ENCODE measurements around the gene HS6ST3.

Gene HS6ST3

GRCh38 chr13:96381681-96382080 lies 291.8 kb downstream of the HS6ST3 start:
- Mint-ChIP-seq H3K4me1 (no peaks in the 10 kb centered on the region), H3K27ac (no peak overlapping the region)
- ATAC-seq, result no peak

GRCh38 chr13:96388598-96388997 lies 298.7 kb downstream of the HS6ST3 start:
- no peaks in the 10 kb centered on the region for H3K4me1 Mint-ChIP-seq
- no peak for ATAC-seq
- H3K9me3 Mint-ChIP-seq, result peaks cover 6% of the 10 kb centered on the region
- H3K4me3 Mint-ChIP-seq, result no peak overlapping the region
- no peaks in the 10 kb centered on the region for H3K36me3 Mint-ChIP-seq (ENCODE audit: low read depth)
- no peaks in the 10 kb centered on the region for H3K27me3 Mint-ChIP-seq
- no peak for DNase-seq
- H3K27ac Mint-ChIP-seq, result no peak overlapping the region

More at GRCh38 chr13:96381681-96382080, 291.8 kb downstream of the HS6ST3 start:
- Mint-ChIP-seq H3K4me3 (no peak overlapping the region), H3K27me3 (no peaks in the 10 kb centered on the region), H3K9me3 (peaks cover 10% of the 10 kb centered on the region), H3K36me3 (ENCODE audit: low read depth) (no peaks in the 10 kb centered on the region)
- no peak for DNase-seq

GRCh38 chr13:96391606-96392005 lies 301.7 kb downstream of the HS6ST3 start:
- H3K4me1 Mint-ChIP-seq, result no peaks in the 10 kb centered on the region
- H3K9me3 Mint-ChIP-seq, result peaks cover 8% of the 10 kb centered on the region
- ATAC-seq, result no peak
- H3K4me3 Mint-ChIP-seq, result no peak overlapping the region
- no peak overlapping the region for H3K27ac Mint-ChIP-seq
- H3K36me3 Mint-ChIP-seq (ENCODE audit: low read depth), result no peaks in the 10 kb centered on the region
- H3K27me3 Mint-ChIP-seq, result no peaks in the 10 kb centered on the region
- DNase-seq, result no peak

GRCh38 chr13:96397807-96398206 lies 307.9 kb downstream of the HS6ST3 start:
- Mint-ChIP-seq H3K9me3 (peaks cover 3% of the 10 kb centered on the region), H3K27ac (no peak overlapping the region), H3K4me3 (no peak overlapping the region), H3K27me3 (no peaks in the 10 kb centered on the region), H3K36me3 (ENCODE audit: low read depth) (no peaks in the 10 kb centered on the region), H3K4me1 (no peaks in the 10 kb centered on the region)
- ATAC-seq (no peak), DNase-seq (no peak)

- DNase-seq, result no peak
- no peaks in the 10 kb centered on the region for H3K27me3 Mint-ChIP-seq
- H3K36me3 Mint-ChIP-seq (ENCODE audit: low read depth), result no peaks in the 10 kb centered on the region
- no peak overlapping the region for H3K4me3 Mint-ChIP-seq
- ATAC-seq, result no peak
- peaks cover 3% of the 10 kb centered on the region for H3K9me3 Mint-ChIP-seq
- H3K27ac Mint-ChIP-seq, result no peak overlapping the region
- H3K4me1 Mint-ChIP-seq, result no peaks in the 10 kb centered on the region
Observed at GRCh38 chr13:96398486-96398885, 308.6 kb downstream of the HS6ST3 start.

- no peaks in the 10 kb centered on the region for H3K36me3 Mint-ChIP-seq (ENCODE audit: low read depth)
- H3K9me3 Mint-ChIP-seq, result no peaks in the 10 kb centered on the region
- no peak overlapping the region for H3K4me3 Mint-ChIP-seq
- ATAC-seq (no peak), DNase-seq (no peak)
- H3K27ac Mint-ChIP-seq, result no peak overlapping the region
- no peaks in the 10 kb centered on the region for H3K27me3 Mint-ChIP-seq
- H3K4me1 Mint-ChIP-seq, result no peaks in the 10 kb centered on the region
Observed at GRCh38 chr13:96403241-96403640, 313.3 kb downstream of the HS6ST3 start.

GRCh38 chr13:96403651-96404050 lies 313.7 kb downstream of the HS6ST3 start:
- Mint-ChIP-seq H3K36me3 (ENCODE audit: low read depth) (no peaks in the 10 kb centered on the region), H3K27ac (no peak overlapping the region), H3K27me3 (no peaks in the 10 kb centered on the region), H3K4me3 (no peak overlapping the region), H3K9me3 (no peaks in the 10 kb centered on the region), H3K4me1 (no peaks in the 10 kb centered on the region)
- DNase-seq (no peak), ATAC-seq (no peak)

GRCh38 chr13:96415831-96416385 lies 326.0 kb downstream of the HS6ST3 start:
- Mint-ChIP-seq H3K27me3 (no peaks in the 10 kb centered on the region), H3K9me3 (peaks cover 7% of the 10 kb centered on the region), H3K4me1 (no peaks in the 10 kb centered on the region), H3K4me3 (no peak overlapping the region), H3K36me3 (ENCODE audit: low read depth) (no peaks in the 10 kb centered on the region), H3K27ac (no peak overlapping the region)
- ATAC-seq (no peak), DNase-seq (no peak)

GRCh38 chr13:96417939-96418685 lies 328.2 kb downstream of the HS6ST3 start:
- ATAC-seq (no peak), DNase-seq (no peak)
- Mint-ChIP-seq H3K27me3 (no peaks in the 10 kb centered on the region), H3K4me1 (no peaks in the 10 kb centered on the region), H3K4me3 (no peak overlapping the region), H3K9me3 (peaks cover 9% of the 10 kb centered on the region), H3K36me3 (ENCODE audit: low read depth) (no peaks in the 10 kb centered on the region), H3K27ac (no peak overlapping the region)

- no peaks in the 10 kb centered on the region for H3K4me1 Mint-ChIP-seq
- no peak overlapping the region for H3K4me3 Mint-ChIP-seq
- DNase-seq (no peak), ATAC-seq (no peak)
- no peaks in the 10 kb centered on the region for H3K27me3 Mint-ChIP-seq
- H3K27ac Mint-ChIP-seq, result no peak overlapping the region
- no peaks in the 10 kb centered on the region for H3K36me3 Mint-ChIP-seq (ENCODE audit: low read depth)
- peaks cover 12% of the 10 kb centered on the region for H3K9me3 Mint-ChIP-seq
Observed at GRCh38 chr13:96421314-96421713, 331.4 kb downstream of the HS6ST3 start.

GRCh38 chr13:96422002-96422401 lies 332.1 kb downstream of the HS6ST3 start:
- no peak overlapping the region for H3K27ac Mint-ChIP-seq
- no peaks in the 10 kb centered on the region for H3K36me3 Mint-ChIP-seq (ENCODE audit: low read depth)
- no peak for ATAC-seq
- peaks cover 12% of the 10 kb centered on the region for H3K9me3 Mint-ChIP-seq
- H3K4me1 Mint-ChIP-seq, result no peaks in the 10 kb centered on the region
- no peaks in the 10 kb centered on the region for H3K27me3 Mint-ChIP-seq
- no peak overlapping the region for H3K4me3 Mint-ChIP-seq
- no peak for DNase-seq

- no peak for ATAC-seq
- Mint-ChIP-seq H3K4me3 (no peak overlapping the region), H3K4me1 (no peaks in the 10 kb centered on the region), H3K27me3 (no peaks in the 10 kb centered on the region), H3K27ac (no peak overlapping the region), H3K9me3 (peaks cover 17% of the 10 kb centered on the region), H3K36me3 (ENCODE audit: low read depth) (no peaks in the 10 kb centered on the region)
- no peak for DNase-seq
Observed at GRCh38 chr13:96426167-96426566, 336.3 kb downstream of the HS6ST3 start.

GRCh38 chr13:96428911-96429310 lies 339.0 kb downstream of the HS6ST3 start:
- DNase-seq (no peak), ATAC-seq (no peak)
- Mint-ChIP-seq H3K9me3 (peaks cover 13% of the 10 kb centered on the region), H3K4me1 (no peaks in the 10 kb centered on the region), H3K27ac (no peak overlapping the region), H3K36me3 (ENCODE audit: low read depth) (no peaks in the 10 kb centered on the region), H3K4me3 (no peak overlapping the region), H3K27me3 (no peaks in the 10 kb centered on the region)

- DNase-seq, result no peak
- Mint-ChIP-seq H3K27ac (no peak overlapping the region), H3K4me1 (no peaks in the 10 kb centered on the region), H3K4me3 (no peak overlapping the region), H3K9me3 (peaks cover 17% of the 10 kb centered on the region), H3K36me3 (ENCODE audit: low read depth) (no peaks in the 10 kb centered on the region), H3K27me3 (no peaks in the 10 kb centered on the region)
- no peak for ATAC-seq
Observed at GRCh38 chr13:96431044-96431581, 341.2 kb downstream of the HS6ST3 start.

- peaks cover 13% of the 10 kb centered on the region for H3K9me3 Mint-ChIP-seq
- H3K27ac Mint-ChIP-seq, result no peak overlapping the region
- DNase-seq (no peak), ATAC-seq (no peak)
- H3K4me3 Mint-ChIP-seq, result no peak overlapping the region
- H3K4me1 Mint-ChIP-seq, result no peaks in the 10 kb centered on the region
- H3K36me3 Mint-ChIP-seq (ENCODE audit: low read depth), result no peaks in the 10 kb centered on the region
- no peaks in the 10 kb centered on the region for H3K27me3 Mint-ChIP-seq
Observed at GRCh38 chr13:96444676-96445075, 354.8 kb downstream of the HS6ST3 start.

Measured in activated naive CD8-positive, alpha-beta T cell treated with anti-CD3 and anti-CD28 coated beads, Interleukin-2, amount 50 U/mL, for 24 hours (primary cell).